HepG2 (cell line): ENCODE measurements around the gene FETUB. TPM values are rescaled to one million over a fixed set of nuclear protein-coding genes. Genes with fewer than 3 reads are reported as not detected.

Source experiments
- ARID4A ChIP-seq: sonication (generic); formaldehyde crosslinking; IDR thresholded peaks from 2 replicates; pipeline ENCODE4 v1.5.0; 2020; ENCODE audit warnings: mild to moderate bottlenecking, missing genetic modification reagents, borderline replicate concordance
- EED ChIP-seq: sonication (generic); formaldehyde crosslinking; IDR thresholded peaks from 2 replicates; pipeline ENCODE4 v1.5.0; 2020; ENCODE audit warnings: mild to moderate bottlenecking, missing genetic modification reagents
- NFAT5 ChIP-seq: sonication (generic); formaldehyde crosslinking; IDR thresholded peaks from 2 replicates; pipeline ENCODE4 v1.4.0; 2020; ENCODE audit warnings: missing genetic modification reagents
- RBFOX2 ChIP-seq: fragments of 200-400 bp; formaldehyde crosslinking; IDR thresholded peaks from 2 replicates; pipeline ENCODE4 v1.6.1; 2017; ENCODE audit warnings: low read depth, mild to moderate bottlenecking, low read length
- RBM39 ChIP-seq: fragments of 200-400 bp; formaldehyde crosslinking; IDR thresholded peaks from one replicate; pipeline ENCODE4 v1.6.1; 2018; ENCODE audit warnings: antibody characterized with exemption, mild to moderate bottlenecking, low read depth, low read length; ENCODE audit not compliant: poor library complexity, severe bottlenecking
- ZNF512 ChIP-seq: sonication (generic); formaldehyde crosslinking; IDR thresholded peaks from 2 replicates; pipeline ENCODE4 v1.4.0; 2020; ENCODE audit warnings: mild to moderate bottlenecking, missing genetic modification reagents
- ZNF550 ChIP-seq: sonication (generic); formaldehyde crosslinking; IDR thresholded peaks from 2 replicates; pipeline ENCODE4 v1.4.0; 2020; ENCODE audit warnings: mild to moderate bottlenecking, missing genetic modification reagents, borderline replicate concordance
- ZNF724P ChIP-seq: sonication (generic); formaldehyde crosslinking; IDR thresholded peaks from 2 replicates; pipeline ENCODE4 v1.8.0; 2022; ENCODE audit warnings: missing genetic modification reagents, borderline replicate concordance
- polyA plus RNA-seq, 8 experiments: library from polyadenylated mRNA; depleted of rRNA in 3 of 8; stranded (reverse) in 7 of 8; unstranded in 1 of 8; fragments of >200 nt; fragmentation: Illumina TruSeq in 4 of 8; extraction: Trizol in 4 of 8; gene quantifications; 2 replicates each; pipeline versions ENCODE4 v1.2.1 to v1.2.3, GENCODE V29; 2011 to 2016; ENCODE audit warnings: low read depth in 4 of 8, missing spikeins in 1 of 8, mixed read lengths in 1 of 8; ENCODE audit not compliant: insufficient read depth in 1 of 8
- total RNA-seq, 5 experiments: library from RNA; depleted of rRNA; stranded (reverse); fragments of >200 nt; fragmentation: Illumina TruSeq; extraction: Trizol; gene quantifications; 2 replicates each; pipeline ENCODE4 v1.2.3, GENCODE V29; 2016; ENCODE audit warnings: low read depth in 1 of 5
- TF ChIP-seq, protein P1 (sequence below): IDR thresholded peaks from 2 replicates; pipeline ENCODE4 v1.6.1; 2016; ENCODE audit warnings: missing compliant biosample characterization, missing genetic modification reagents, borderline replicate concordance
- TF ChIP-seq, protein P2 (sequence below): sonication (generic); formaldehyde crosslinking; IDR thresholded peaks from 2 replicates; pipeline ENCODE4 v1.4.0; 2020; ENCODE audit warnings: missing genetic modification reagents

Gene FETUB
- total and polyA plus RNA-seq, 2 of the 13 experiments (the other 11 are each of a cell fraction or from before 2014, with no cell fraction given) = 2.1 to 4.4 TPM

- TF ChIP-seq RBFOX2 (peak; percentile 62), ZNF724P (CRISPR knock-in tag) (no peak), EED (CRISPR knock-in tag) (no peak), RBM39 (no peak), ARID4A (CRISPR knock-in tag) (no peak), NFAT5 (0 out of 2 replicates have a peak, but pooled peaks have one; percentile 42), ZNF512 (no peak), ZNF550 (CRISPR knock-in tag) (no peak)
- TF ChIP-seq, protein P1, sequence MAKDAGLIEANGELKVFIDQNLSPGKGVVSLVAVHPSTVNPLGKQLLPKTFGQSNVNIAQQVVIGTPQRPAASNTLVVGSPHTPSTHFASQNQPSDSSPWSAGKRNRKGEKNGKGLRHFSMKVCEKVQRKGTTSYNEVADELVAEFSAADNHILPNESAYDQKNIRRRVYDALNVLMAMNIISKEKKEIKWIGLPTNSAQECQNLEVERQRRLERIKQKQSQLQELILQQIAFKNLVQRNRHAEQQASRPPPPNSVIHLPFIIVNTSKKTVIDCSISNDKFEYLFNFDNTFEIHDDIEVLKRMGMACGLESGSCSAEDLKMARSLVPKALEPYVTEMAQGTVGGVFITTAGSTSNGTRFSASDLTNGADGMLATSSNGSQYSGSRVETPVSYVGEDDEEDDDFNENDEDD (CRISPR knock-in tag) = 0 out of 2 replicates have a peak, but pooled peaks have one; percentile 3
- TF ChIP-seq, protein P2, sequence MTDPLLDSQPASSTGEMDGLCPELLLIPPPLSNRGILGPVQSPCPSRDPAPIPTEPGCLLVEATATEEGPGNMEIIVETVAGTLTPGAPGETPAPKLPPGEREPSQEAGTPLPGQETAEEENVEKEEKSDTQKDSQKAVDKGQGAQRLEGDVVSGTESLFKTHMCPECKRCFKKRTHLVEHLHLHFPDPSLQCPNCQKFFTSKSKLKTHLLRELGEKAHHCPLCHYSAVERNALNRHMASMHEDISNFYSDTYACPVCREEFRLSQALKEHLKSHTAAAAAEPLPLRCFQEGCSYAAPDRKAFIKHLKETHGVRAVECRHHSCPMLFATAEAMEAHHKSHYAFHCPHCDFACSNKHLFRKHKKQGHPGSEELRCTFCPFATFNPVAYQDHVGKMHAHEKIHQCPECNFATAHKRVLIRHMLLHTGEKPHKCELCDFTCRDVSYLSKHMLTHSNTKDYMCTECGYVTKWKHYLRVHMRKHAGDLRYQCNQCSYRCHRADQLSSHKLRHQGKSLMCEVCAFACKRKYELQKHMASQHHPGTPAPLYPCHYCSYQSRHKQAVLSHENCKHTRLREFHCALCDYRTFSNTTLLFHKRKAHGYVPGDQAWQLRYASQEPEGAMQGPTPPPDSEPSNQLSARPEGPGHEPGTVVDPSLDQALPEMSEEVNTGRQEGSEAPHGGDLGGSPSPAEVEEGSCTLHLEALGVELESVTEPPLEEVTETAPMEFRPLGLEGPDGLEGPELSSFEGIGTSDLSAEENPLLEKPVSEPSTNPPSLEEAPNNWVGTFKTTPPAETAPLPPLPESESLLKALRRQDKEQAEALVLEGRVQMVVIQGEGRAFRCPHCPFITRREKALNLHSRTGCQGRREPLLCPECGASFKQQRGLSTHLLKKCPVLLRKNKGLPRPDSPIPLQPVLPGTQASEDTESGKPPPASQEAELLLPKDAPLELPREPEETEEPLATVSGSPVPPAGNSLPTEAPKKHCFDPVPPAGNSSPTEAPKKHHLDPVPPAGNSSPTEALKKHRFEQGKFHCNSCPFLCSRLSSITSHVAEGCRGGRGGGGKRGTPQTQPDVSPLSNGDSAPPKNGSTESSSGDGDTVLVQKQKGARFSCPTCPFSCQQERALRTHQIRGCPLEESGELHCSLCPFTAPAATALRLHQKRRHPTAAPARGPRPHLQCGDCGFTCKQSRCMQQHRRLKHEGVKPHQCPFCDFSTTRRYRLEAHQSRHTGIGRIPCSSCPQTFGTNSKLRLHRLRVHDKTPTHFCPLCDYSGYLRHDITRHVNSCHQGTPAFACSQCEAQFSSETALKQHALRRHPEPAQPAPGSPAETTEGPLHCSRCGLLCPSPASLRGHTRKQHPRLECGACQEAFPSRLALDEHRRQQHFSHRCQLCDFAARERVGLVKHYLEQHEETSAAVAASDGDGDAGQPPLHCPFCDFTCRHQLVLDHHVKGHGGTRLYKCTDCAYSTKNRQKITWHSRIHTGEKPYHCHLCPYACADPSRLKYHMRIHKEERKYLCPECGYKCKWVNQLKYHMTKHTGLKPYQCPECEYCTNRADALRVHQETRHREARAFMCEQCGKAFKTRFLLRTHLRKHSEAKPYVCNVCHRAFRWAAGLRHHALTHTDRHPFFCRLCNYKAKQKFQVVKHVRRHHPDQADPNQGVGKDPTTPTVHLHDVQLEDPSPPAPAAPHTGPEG = no peak
Measured at GRCh38 chr3:186612065-186612464, 28.1 kb upstream of the FETUB start (continued).
